SHP77 (cell line): ENCODE results near the gene CPT1B.
"Not testable (repeated sequence)": the region's sequence is repeated elsewhere in the genome, so short reads cannot be mapped to it uniquely, and the experiment has no call there.

Experiments
- DNase-seq, 2 experiments: peaks; one replicate each; lab custom pipeline; 2025; lab: John Stamatoyannopoulos, UW

Gene CPT1B

DNA sequence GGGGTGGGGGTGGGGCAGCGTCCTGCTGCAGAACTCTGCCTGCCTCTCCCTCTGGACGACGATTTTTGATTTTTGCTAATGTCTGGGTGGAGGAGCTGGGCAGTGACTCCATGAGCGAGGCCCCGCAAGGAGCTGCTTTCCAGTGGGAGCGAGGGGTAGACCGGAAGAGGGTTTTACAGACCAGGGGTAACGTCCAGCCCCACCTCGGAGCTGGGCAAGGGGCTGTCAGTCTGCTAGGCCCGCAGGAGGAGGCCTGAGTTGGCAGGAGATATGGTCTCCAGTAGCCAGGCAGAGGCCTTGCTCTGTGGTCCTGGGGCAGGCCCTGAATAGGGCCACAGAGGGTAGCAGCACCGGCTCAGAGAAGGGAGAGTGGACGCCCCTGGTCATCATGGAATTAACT lies 31.4 kb upstream of the CPT1B start:
- DNase-seq = no peak

GRCh38 chr22:50608996-50609395 lies 30.8 kb upstream of the CPT1B start:
- DNase-seq = no peak

- not testable (repeated sequence) for DNase-seq
Observed at GRCh38 chr22:50608058-50608840, 30.0 kb upstream of the CPT1B start.

GRCh38 chr22:50607659-50608020 lies 29.4 kb upstream of the CPT1B start:
- DNase-seq = no peak

GRCh38 chr22:50606946-50607658 lies 28.9 kb upstream of the CPT1B start:
- no peak for DNase-seq

DNA sequence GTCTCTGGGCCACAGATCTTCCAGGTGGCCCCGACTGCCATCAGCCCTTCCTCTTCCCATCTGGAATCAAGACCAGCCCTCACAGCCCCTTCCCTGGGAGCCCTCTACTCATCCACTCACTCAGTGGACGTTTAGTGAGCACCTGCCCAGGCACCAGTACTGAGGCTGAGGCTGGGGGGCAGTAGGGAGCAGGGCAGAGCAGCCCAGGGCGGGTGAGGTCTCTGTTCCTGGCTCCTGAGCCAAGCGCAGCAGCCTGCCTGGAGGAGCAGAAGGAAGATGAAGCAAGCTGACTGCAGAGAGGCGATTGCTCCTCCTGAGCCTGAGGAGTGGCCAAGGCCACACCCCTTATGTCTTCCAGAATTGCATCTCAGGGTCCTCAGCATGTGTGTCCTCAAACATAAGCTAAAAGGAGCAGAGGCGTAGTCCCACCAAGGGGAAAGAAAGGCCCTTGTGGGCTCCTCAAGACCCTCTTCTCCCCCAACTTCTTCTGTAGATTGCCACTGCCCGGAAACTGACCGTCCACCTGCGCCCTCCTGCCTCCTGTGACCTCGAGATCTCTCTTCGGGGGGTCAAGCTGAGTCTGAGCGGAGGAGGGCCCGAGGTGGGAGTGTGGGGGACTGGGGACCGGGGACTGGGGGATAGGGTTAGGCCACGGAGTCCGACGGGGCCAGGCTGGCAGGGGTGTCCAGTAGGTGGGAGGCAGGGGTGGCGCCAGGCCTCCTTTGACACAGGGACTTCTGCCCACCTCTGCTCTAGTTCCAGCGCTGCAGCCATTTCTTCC lies 28.1 kb upstream of the CPT1B start:
- DNase-seq = no peak

GRCh38 chr22:50605613-50606074 lies 27.4 kb upstream of the CPT1B start:
- no peak for DNase-seq

DNA sequence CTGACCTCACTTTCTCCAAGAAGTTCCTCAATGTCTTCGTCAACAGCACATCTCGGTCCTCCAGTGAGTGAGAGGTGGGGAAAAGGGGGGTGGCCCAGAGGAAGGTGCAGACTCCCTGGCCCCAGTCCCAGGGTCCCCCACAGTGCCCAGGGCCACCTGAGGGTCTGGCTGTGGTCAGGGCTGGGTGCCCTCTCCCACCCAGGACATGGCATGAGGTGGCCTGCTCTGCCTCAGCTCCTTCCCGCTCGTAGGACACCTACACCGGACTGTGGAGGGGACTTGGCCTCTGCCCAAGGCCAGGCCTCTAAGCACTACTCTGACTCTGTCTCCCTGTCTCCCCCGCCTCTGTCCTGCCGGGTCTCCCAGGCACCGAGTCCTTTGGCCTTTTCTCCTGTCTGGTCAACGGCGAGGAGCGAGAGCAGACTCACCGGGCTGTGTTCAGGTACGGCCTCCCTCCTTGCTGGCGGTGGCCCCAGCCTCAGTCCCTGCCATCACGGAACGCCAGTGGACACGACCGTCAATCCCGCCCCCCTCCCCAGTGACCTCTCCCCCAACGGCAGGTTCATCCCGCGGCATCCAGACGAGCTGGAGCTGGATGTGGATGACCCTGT lies 26.9 kb upstream of the CPT1B start:
- DNase-seq = no peak

DNA sequence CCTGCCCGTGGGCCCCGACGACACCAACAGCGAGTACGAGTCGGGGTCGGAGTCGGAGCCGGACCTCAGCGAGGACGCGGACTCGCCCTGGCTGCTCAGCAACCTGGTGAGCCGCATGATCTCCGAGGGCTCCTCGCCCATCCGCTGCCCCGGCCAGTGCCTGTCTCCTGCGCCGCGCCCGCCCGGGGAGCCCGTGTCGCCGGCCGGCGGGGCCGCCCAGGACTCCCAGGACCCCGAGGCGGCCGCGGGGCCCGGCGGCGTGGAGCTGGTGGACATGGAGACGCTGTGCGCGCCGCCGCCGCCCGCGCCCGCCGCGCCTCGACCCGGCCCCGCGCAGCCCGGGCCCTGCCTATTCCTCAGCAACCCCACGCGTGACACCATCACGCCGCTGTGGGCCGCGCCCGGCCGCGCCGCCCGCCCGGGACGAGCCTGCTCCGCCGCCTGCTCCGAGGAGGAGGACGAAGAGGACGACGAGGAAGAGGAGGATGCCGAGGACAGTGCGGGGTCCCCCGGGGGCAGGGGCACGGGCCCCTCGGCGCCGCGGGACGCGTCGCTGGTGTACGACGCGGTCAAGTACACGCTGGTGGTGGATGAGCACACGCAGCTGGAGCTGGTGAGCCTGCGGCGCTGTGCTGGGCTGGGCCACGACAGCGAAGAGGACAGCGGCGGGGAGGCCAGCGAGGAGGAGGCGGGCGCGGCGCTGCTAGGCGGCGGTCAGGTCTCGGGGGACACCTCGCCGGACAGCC lies 26.2 kb upstream of the CPT1B start:
- DNase-seq = no peak

DNA sequence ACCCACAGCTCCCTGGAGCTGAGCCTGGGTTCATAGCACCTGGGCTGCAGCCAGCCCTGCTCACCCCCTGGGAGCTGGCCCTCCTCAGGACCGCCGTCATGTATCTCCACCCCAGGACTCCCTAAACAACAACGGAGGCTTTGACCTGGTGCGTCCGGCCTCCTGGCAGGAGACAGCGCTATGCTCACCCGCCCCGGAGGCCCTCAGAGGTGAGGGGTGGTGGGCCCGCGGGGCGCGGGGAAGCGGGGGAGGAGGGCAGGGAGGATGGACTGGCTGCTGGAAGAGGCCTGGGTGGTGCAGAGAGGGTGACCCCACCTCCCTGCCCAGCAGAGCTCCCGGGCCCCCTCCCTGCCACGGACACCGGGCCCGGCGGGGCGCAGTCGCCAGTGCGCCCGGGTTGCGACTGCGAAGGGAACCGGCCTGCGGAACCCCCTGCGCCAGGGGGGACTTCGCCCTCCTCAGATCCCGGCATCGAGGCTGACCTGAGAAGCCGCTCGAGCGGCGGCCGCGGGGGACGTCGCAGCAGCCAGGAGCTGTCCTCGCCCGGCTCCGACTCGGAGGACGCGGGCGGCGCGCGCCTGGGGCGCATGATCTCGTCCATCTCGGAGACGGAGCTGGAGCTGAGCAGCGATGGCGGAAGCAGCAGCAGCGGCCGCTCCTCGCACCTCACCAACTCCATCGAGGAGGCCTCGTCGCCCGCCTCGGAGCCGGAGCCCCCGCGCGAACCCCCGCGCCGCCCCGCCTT lies 25.5 kb upstream of the CPT1B start:
- DNase-seq = no peak

DNA sequence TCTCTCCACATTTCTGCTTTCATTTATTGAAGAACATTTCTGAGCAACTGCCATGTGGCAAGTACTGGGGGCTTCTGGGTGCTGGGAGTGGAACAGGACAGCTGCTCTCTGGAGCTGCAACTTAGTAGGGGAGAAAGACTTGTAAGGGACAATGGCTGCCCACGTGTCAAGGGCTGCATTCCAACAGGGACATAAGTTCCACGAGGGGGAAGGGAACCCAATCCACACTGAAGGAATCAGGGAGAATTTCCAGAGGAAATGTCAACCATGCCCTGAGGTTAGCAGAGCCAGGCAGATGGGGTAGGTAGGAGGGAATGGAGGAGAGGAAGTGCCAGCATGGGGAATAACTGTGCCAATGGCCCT lies 24.1 kb upstream of the CPT1B start:
- no peak for DNase-seq

GRCh38 chr22:50601669-50602337 lies 23.6 kb upstream of the CPT1B start:
- DNase-seq = no peak

- DNase-seq = peak in 1 of 2 experiments; percentile 22
Observed at GRCh38 chr22:50600967-50601668, 22.9 kb upstream of the CPT1B start.

DNA sequence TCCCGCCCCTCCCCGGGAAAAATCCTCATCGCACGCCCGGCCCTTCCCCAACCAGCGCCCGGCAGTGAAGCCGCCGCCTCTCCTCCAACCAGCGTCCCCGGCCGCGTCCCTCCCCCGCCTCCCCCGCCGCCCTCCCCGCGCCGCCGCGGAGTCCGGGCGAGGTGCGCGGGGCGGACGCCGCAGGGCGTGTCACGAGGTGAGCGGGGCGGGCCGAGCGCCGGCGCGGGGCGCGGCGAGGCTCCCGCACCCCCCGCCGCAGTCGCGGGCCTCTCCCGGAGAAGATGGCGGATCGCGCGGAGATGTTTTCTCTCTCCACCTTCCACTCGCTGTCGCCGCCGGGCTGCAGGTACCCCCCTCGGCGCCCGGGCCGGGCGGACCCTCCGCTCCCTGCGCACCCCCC lies 22.3 kb upstream of the CPT1B start, which contains the start of gene MAPK8IP2:
Gene MAPK8IP2 (plus strand): TSS at position 256 of the 400 bp plus-strand sequence. CDS start 26 bp downstream, at position 282.
- peak; percentile 52 to 63 for DNase-seq

DNA sequence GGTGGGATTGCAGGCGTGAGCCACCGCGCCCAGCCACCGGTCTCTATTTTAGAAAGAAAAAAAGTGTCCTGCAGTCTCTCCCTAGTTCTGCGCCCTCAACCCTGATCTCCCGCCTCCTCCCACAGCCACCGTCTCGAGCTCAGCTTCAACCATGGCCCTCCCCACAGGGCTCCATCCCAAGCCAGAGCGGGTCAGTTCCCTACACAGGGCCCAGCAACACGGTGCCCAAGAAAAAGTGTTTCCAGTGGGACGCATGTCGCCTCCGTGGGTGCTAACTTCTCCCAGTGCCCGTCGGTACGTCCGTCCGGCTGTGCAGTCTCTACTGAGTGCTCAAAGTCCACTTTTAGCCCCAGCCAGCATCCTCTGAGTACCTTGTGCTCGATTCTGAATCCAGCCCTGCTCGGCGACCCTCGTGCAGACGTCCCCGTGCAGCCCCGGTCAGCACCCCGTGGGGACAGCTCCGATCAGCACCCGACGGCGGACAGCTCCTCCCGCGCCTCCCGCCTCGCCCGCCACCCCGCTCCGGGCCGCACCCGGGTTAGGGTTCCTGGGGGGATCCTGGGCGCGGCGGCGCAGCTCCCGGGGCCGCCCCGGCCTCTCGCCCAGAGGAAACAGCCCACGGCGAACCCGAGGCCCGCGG lies 21.7 kb upstream of the CPT1B start:
- peak in 1 of 2 experiments; percentile 26 for DNase-seq

DNA sequence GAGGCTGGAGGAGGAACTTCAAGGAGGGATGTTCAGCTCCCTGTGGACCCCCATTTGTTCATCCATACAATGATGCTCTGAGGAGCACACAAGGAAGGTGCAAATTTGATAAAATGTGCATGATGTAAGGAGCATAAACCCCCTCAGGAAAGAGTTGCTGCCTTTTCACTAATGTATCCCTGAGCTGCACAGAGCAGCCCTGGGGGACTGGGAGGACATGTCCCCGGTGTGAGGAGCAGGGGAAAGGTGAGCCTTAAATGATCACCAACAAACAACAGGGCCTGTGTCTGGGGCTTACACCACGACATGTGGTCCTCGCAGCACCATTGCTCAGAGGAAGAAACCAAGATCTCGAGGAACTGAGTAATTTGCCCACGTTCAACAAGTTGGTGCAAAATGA lies 18.9 kb upstream of the CPT1B start:
- no peak for DNase-seq

DNA sequence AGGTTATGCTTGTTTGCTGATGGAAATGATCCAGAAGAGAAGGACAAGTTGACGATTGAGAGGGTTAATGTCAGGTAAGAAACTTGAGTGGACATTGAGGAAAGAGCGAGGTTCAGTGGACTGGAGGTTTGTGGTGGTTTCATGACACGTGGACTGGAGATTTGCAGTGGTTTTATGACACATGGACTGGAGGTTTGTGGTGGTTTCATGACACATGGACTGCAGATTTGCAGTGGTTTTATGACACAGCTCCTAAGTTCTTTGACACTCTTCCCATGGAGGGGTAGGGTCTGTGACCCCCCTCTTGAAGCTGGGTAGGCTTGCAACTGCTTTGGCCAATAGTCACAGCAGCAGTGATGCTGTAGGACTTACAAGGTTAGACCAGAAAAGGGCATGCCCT lies 17.0 kb upstream of the CPT1B start:
- DNase-seq = no peak

DNA sequence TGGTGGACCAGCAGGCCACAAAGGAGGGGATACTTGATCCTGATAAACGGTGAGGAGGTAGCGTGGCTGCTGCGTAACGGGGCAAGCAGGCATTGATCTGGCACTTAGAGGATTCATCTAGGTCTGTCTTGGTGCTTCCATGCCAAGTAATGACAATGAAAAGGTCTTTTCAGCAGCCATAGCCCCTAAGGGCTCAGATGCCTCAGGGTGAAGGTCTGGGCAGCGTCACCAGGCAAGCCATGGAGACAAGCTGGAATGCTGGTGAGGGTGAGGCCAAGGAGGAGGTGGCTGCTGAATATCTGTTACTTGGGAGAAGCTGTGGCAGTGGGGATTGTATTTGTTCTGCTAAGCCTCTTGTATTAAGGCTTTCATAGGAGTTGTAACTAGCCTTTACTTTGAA lies 9.2 kb upstream of the CPT1B start:
- no peak for DNase-seq

- DNase-seq = no peak
Observed at GRCh38 chr22:50586416-50586815, 8.2 kb upstream of the CPT1B start.
